H9 (cell line): ENCODE data around the gene LRPPRC. TPM values are rescaled to one million over a fixed set of nuclear protein-coding genes. Genes with fewer than 3 reads are reported as not detected.

Experiments used
- DNase-seq: peaks from one replicate; pipeline ENCODE4 v3.0.0-alpha.2; 2017
- H2AFZ ChIP-seq: one replicate; pipeline ENCODE4 v1.6.1; 2013; ENCODE audit warnings: mild to moderate bottlenecking, low read length, control low read depth, moderate library complexity
- H2AK5ac ChIP-seq: 2 replicates; pipeline ENCODE4 v1.6.1; 2013; ENCODE audit warnings: low read length, control low read depth, mixed read lengths; ENCODE audit not compliant: insufficient read length
- H2BK120ac ChIP-seq: one replicate; pipeline ENCODE4 v1.6.1; 2013; ENCODE audit warnings: low read depth, mild to moderate bottlenecking, low read length, control low read depth, inconsistent platforms; ENCODE audit not compliant: poor library complexity, severe bottlenecking
- H2BK12ac ChIP-seq: 2 replicates; pipeline ENCODE4 v1.6.1; 2013; ENCODE audit warnings: low read length, control low read depth, mixed read lengths, low read depth; ENCODE audit not compliant: insufficient read length
- H2BK15ac ChIP-seq: 2 replicates; pipeline ENCODE4 v1.6.1; 2013; ENCODE audit warnings: low read depth, low read length, control low read depth
- H2BK20ac ChIP-seq: one replicate; pipeline ENCODE4 v1.6.1; 2013; ENCODE audit warnings: low read depth, mild to moderate bottlenecking, low read length, control low read depth, inconsistent platforms; ENCODE audit not compliant: poor library complexity, severe bottlenecking
- H2BK5ac ChIP-seq: 2 replicates; pipeline ENCODE4 v1.6.1; 2013; ENCODE audit warnings: low read length, control low read depth, mixed read lengths; ENCODE audit not compliant: insufficient read length
- H3K14ac ChIP-seq: 2 replicates; pipeline ENCODE4 v1.6.1; 2013; ENCODE audit warnings: low read length, control low read depth; ENCODE audit not compliant: insufficient read depth
- H3K18ac ChIP-seq: 2 replicates; pipeline ENCODE4 v1.6.1; 2013; ENCODE audit warnings: low read depth, mild to moderate bottlenecking, mixed read lengths, low read length, control low read depth; ENCODE audit not compliant: insufficient read length
- H3K23ac ChIP-seq: 2 replicates; pipeline ENCODE4 v1.6.1; 2013; ENCODE audit warnings: low read length, control low read depth, mixed read lengths, low read depth; ENCODE audit not compliant: insufficient read length
- H3K23me2 ChIP-seq: 2 replicates; pipeline ENCODE4 v1.6.1; 2013; ENCODE audit warnings: low read depth, mild to moderate bottlenecking, mixed read lengths, low read length, control low read depth; ENCODE audit not compliant: insufficient read length, poor library complexity, severe bottlenecking
- H3K27ac ChIP-seq: 2 replicates; pipeline ENCODE4 v1.5.1; 2013; ENCODE audit warnings: low read length, control low read depth, mixed read lengths, low read depth; ENCODE audit not compliant: insufficient read length
- H3K27me3 ChIP-seq: 2 replicates; pipeline ENCODE4 v1.6.1; 2013; ENCODE audit warnings: low read length, control low read depth, inconsistent platforms; ENCODE audit not compliant: insufficient read depth
- H3K4ac ChIP-seq: 2 replicates; pipeline ENCODE4 v1.6.1; 2013; ENCODE audit warnings: low read depth, mild to moderate bottlenecking, control low read depth, inconsistent platforms, low read length, moderate library complexity
- H3K4me1 ChIP-seq: 2 replicates; pipeline ENCODE4 v1.6.1; 2013; ENCODE audit warnings: low read length, control low read depth, inconsistent platforms; ENCODE audit not compliant: insufficient read depth
- H3K4me2 ChIP-seq: 2 replicates; pipeline ENCODE4 v1.6.1; 2013; ENCODE audit warnings: low read length, control low read depth, mixed read lengths; ENCODE audit not compliant: insufficient read length, insufficient read depth
- H3K56ac ChIP-seq: 2 replicates; pipeline ENCODE4 v1.6.1; 2013; ENCODE audit warnings: low read depth, mild to moderate bottlenecking, mixed read lengths, low read length, control low read depth; ENCODE audit not compliant: insufficient read length
- H3K79me1 ChIP-seq: 2 replicates; pipeline ENCODE4 v1.6.1; 2013; ENCODE audit warnings: low read depth, mild to moderate bottlenecking, moderate library complexity, low read length, control low read depth, inconsistent platforms; ENCODE audit not compliant: insufficient read depth, poor library complexity, severe bottlenecking
- H3K79me2 ChIP-seq: 2 replicates; pipeline ENCODE4 v1.6.1; 2013; ENCODE audit warnings: low read length, control low read depth, inconsistent platforms; ENCODE audit not compliant: insufficient read depth
- H3K9ac ChIP-seq: 2 replicates; pipeline ENCODE4 v1.6.1; 2013; ENCODE audit warnings: low read length, control low read depth, mixed read lengths; ENCODE audit not compliant: insufficient read length; ENCODE audit errors: extremely low read depth
- H3K9me3 ChIP-seq: one replicate; pipeline ENCODE4 v1.6.1; 2013; ENCODE audit warnings: low read depth, low read length, inconsistent platforms; ENCODE audit not compliant: control insufficient read depth
- H3T11ph ChIP-seq: one replicate; pipeline ENCODE4 v1.6.1; 2013; ENCODE audit warnings: mild to moderate bottlenecking, low read length, control low read depth, inconsistent platforms
- H4K20me1 ChIP-seq: one replicate; pipeline ENCODE4 v1.6.1; 2013; ENCODE audit not compliant: control insufficient read depth, insufficient read length, insufficient read depth
- H4K5ac ChIP-seq: 2 replicates; pipeline ENCODE4 v1.6.1; 2013; ENCODE audit warnings: low read depth, mild to moderate bottlenecking, mixed read lengths, low read length, control low read depth; ENCODE audit not compliant: insufficient read length
- H4K8ac ChIP-seq: replicated peaks from 2 replicates; pipeline ENCODE4 v1.6.1; 2013; ENCODE audit warnings: low read length, control low read depth, mixed read lengths, low read depth; ENCODE audit not compliant: insufficient read length
- H4K91ac ChIP-seq: 2 replicates; pipeline ENCODE4 v1.6.1; 2013; ENCODE audit warnings: low read depth, mild to moderate bottlenecking, moderate library complexity, mixed read lengths, low read length, control low read depth; ENCODE audit not compliant: insufficient read length
- H3K27ac Mint-ChIP-seq, 3 experiments: 2 replicates in 2 of 3; 3 replicates in 1 of 3; pipeline ENCODE4 v1.8.0; 2020 to 2021; ENCODE audit warnings: mixed read lengths in 3 of 3, mild to moderate bottlenecking in 1 of 3, moderate library complexity in 1 of 3
- H3K27me3 Mint-ChIP-seq: 2 replicates; pipeline ENCODE4 v1.8.0; 2021; ENCODE audit warnings: low read depth, mild to moderate bottlenecking, moderate library complexity, mixed read lengths
- H3K36me3 Mint-ChIP-seq, 3 experiments: 2 replicates in 2 of 3; 3 replicates in 1 of 3; pipeline ENCODE4 v1.8.0; 2020 to 2021; ENCODE audit warnings: low read depth in 3 of 3, mixed read lengths in 3 of 3; ENCODE audit not compliant: insufficient read depth in 1 of 3
- H3K4me1 Mint-ChIP-seq, 2 experiments: 2 replicates each; pipeline ENCODE4 v1.8.0; 2020; ENCODE audit warnings: mixed read lengths in 2 of 2
- H3K4me3 Mint-ChIP-seq, 2 experiments: 2 replicates in 1 of 2; 3 replicates in 1 of 2; pipeline ENCODE4 v1.8.0; 2020 to 2021; ENCODE audit warnings: mild to moderate bottlenecking in 2 of 2, mixed read lengths in 2 of 2, moderate library complexity in 1 of 2
- H3K9me3 Mint-ChIP-seq, 2 experiments: 2 replicates in 1 of 2; 3 replicates in 1 of 2; pipeline ENCODE4 v1.8.0; 2020; ENCODE audit warnings: mild to moderate bottlenecking in 2 of 2, mixed read lengths in 2 of 2, moderate library complexity in 1 of 2
- WGBS: extraction: QIAGEN DNeasy Blood & Tissue Kit; methylation state at CpG from one replicate; pipeline ENCODE4 v1.1.7; 2013; ENCODE audit warnings: missing lambda C conversion rate, low lambda C conversion rate, mixed read lengths; ENCODE audit not compliant: insufficient read length; ENCODE audit errors: extremely low coverage; 5-methylcytosine and 5-hydroxymethylcytosine counted together
- total RNA-seq: library from RNA; stranded (reverse); gene quantifications from 2 replicates; pipeline ENCODE4 v1.2.1, GENCODE V29; 2021
- TF ChIP-seq, protein P1 (sequence below): fragments of 200-600 bp; sonication (generic); conservative IDR thresholded peaks from 3 replicates; pipeline ENCODE4 v1.8.0; 2021; ENCODE audit warnings: antibody characterized with exemption, mild to moderate bottlenecking

Gene LRPPRC
- total RNA-seq, 1 experiment from 2014 or later: 182 TPM

- no peaks in the 10 kb centered on the region for H3K27me3 ChIP-seq
- H4K8ac ChIP-seq: no peak overlapping the region
- H3K4ac ChIP-seq: no peak overlapping the region
- H3K36me3 Mint-ChIP-seq: no peaks in the 10 kb centered on the region
- no peak overlapping the region for H4K91ac ChIP-seq
- WGBS: no CpG with 5 or more reads among the region's 4 CpGs
- H3K9me3 ChIP-seq: no peaks in the 10 kb centered on the region
- no peak overlapping the region for H3K4me2 ChIP-seq
- no peaks in the 10 kb centered on the region for H3K23me2 ChIP-seq
- H3T11ph ChIP-seq: no peak overlapping the region
- H3K23ac ChIP-seq: no peak overlapping the region
- H3K56ac ChIP-seq: no peak overlapping the region
- no peaks in the 10 kb centered on the region for H4K20me1 ChIP-seq
- H3K27ac Mint-ChIP-seq: no peak overlapping the region; a peak in 1 of 7 replicates
- no peak overlapping the region for H2BK20ac ChIP-seq
- H2BK5ac ChIP-seq: no peak overlapping the region
- no peaks in the 10 kb centered on the region; the same call in 1 of the 2 replicates for H3K4me1 ChIP-seq
- no peak overlapping the region for H3K27ac ChIP-seq
- H3K18ac ChIP-seq: no peak overlapping the region
- H3K4me1 Mint-ChIP-seq: peaks cover 0 to 11% of the 10 kb centered on the region in 2 experiments; a peak in 2 of 4 replicates
- no peak for DNase-seq
- H2BK12ac ChIP-seq: no peak overlapping the region
- no peak overlapping the region for H3K14ac ChIP-seq
- TF ChIP-seq, protein P1, sequence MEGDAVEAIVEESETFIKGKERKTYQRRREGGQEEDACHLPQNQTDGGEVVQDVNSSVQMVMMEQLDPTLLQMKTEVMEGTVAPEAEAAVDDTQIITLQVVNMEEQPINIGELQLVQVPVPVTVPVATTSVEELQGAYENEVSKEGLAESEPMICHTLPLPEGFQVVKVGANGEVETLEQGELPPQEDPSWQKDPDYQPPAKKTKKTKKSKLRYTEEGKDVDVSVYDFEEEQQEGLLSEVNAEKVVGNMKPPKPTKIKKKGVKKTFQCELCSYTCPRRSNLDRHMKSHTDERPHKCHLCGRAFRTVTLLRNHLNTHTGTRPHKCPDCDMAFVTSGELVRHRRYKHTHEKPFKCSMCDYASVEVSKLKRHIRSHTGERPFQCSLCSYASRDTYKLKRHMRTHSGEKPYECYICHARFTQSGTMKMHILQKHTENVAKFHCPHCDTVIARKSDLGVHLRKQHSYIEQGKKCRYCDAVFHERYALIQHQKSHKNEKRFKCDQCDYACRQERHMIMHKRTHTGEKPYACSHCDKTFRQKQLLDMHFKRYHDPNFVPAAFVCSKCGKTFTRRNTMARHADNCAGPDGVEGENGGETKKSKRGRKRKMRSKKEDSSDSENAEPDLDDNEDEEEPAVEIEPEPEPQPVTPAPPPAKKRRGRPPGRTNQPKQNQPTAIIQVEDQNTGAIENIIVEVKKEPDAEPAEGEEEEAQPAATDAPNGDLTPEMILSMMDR: no peak
- H2AK5ac ChIP-seq: no peak overlapping the region
- no peak overlapping the region for H2BK15ac ChIP-seq
- no peaks in the 10 kb centered on the region for H3K79me2 ChIP-seq
- no peaks in the 10 kb centered on the region for H3K79me1 ChIP-seq
- no peak overlapping the region for H4K5ac ChIP-seq
- H3K9ac ChIP-seq: no peak overlapping the region
- H2BK120ac ChIP-seq: no peak overlapping the region
- no peak overlapping the region for H3K4me3 Mint-ChIP-seq
- no peak overlapping the region for H2AFZ ChIP-seq
- H3K9me3 Mint-ChIP-seq: no peaks in the 10 kb centered on the region
- H3K27me3 Mint-ChIP-seq: no peaks in the 10 kb centered on the region
These were observed 158.8 kb downstream of the LRPPRC start for GRCh38 chr2:43837033-43837432.

Other genes starting within 250 kb of the LRPPRC start
- 8.1 and 8.5 TPM in 2 replicates for gene DYNC2LI1, start 221.9 kb downstream of the LRPPRC start, total RNA-seq
- not detected in 2 replicates for gene ABCG5, start 157.2 kb downstream of the LRPPRC start, total RNA-seq
- gene ABCG8, start 157.0 kb downstream of the LRPPRC start, total RNA-seq: not detected in 2 replicates
- 148 and 156 TPM in 2 replicates for gene PPM1B, start 172.9 kb upstream of the LRPPRC start, total RNA-seq